ENCODE measurements around the gene PSME1.

- TF ChIP-seq CTCF (IDR thresholded peaks at IDR 0.05; ENCODE audit: low read depth, low read length, missing input control), result no peak
- TF ChIP-seq RAD21 (IDR thresholded peaks at IDR 0.05), result no peak
Observed at GRCh38 chr14:24121210-24121609, 14.8 kb upstream of the PSME1 start.
